ENCODE measurements around the gene ATP13A3.

ATP13A3 gene

DNA sequence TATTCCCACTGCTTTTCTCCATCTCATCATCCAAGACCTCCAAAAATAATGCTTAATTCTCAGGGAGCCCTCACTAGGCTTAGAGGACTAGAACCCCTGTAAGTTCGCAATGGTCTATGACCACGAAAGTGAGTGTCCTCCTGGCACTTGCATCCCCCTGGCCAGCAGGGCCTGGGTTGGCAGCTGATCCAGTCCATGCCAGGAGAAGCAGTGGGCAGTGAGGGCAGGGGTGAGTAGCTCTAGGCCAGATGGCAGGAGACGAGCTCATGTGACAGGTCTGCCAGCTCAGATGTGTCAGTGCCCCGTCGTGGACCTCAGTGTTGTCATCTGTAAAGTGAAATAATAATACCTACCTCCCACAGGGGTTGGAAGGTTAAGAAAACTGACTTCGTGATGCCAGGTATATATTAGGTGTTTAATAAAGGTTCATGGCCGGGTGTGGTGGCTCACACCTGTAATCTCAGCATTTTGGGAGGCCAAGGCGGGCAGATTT is 98.8 kb downstream of the ATP13A3 start:
- TF ChIP-seq, protein P1, sequence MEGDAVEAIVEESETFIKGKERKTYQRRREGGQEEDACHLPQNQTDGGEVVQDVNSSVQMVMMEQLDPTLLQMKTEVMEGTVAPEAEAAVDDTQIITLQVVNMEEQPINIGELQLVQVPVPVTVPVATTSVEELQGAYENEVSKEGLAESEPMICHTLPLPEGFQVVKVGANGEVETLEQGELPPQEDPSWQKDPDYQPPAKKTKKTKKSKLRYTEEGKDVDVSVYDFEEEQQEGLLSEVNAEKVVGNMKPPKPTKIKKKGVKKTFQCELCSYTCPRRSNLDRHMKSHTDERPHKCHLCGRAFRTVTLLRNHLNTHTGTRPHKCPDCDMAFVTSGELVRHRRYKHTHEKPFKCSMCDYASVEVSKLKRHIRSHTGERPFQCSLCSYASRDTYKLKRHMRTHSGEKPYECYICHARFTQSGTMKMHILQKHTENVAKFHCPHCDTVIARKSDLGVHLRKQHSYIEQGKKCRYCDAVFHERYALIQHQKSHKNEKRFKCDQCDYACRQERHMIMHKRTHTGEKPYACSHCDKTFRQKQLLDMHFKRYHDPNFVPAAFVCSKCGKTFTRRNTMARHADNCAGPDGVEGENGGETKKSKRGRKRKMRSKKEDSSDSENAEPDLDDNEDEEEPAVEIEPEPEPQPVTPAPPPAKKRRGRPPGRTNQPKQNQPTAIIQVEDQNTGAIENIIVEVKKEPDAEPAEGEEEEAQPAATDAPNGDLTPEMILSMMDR (IDR thresholded peaks at IDR 0.05; ENCODE audit: control extremely low read depth, extremely low read depth, low read depth, missing control alignments), result no peak
- ChIA-PET POLR2A (no interaction called here), CTCF (interaction anchor here (2.2 kb wide), 1 partner anchor 18 kb away, joined by 7 read pairs; no protein-coding TSS in a partner anchor)
- DNase-seq (ENCODE audit: extremely low spot score), result peak; percentile 7

DNA sequence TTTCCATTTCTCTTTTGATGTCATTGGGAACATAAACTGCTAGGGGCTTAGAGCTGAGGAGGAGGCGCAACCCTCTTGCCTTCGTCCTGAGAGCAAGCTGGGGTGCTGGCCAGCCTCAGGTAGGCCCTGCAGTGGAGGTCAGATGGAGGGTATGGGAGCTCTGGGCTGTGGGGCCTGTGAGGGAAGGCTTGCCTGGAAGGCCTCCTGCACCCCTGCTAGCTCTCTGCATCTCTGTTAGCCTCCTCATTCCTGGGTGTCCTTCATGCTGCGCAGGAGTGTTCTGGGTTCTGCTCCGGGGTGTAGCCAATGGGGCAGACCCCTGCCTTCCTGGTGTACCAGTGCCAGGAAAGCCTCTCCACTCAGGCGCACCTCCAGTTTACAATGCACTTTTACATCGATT is 99.5 kb downstream of the ATP13A3 start:
- ChIA-PET CTCF (interaction anchor here (2.0 to 2.5 kb wide), 3 partner anchors 8 to 20 kb away, joined by 4 to 9 read pairs (median 7); no protein-coding TSS in a partner anchor), POLR2A (no interaction called here)
- no peak for DNase-seq (ENCODE audit: extremely low spot score)
- TF ChIP-seq, protein P1 (IDR thresholded peaks at IDR 0.05; ENCODE audit: control extremely low read depth, extremely low read depth, low read depth, missing control alignments), result no peak

DNA sequence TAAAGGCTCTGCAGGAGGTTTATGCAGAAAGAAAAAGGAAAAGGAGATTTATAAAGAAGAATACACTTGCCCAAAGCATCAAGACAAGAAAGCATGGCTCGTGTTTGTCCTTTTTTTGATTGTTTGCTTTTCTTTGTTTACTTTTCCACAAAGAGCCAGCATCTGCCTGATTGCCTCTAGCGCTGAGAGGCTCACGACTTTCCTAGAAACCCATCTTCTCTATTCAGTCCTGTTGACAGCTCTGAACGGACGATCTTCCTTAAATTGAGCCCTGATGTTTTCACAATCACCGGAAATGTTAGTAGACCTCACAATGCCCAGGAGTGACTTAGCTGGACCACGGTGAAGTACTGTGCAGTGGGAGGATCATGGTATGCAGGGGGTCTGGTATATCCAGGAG is 100.2 kb downstream of the ATP13A3 start:
- no peak for DNase-seq (ENCODE audit: extremely low spot score)
- ChIA-PET CTCF (interaction anchor here (1.4 to 2.5 kb wide), 4 partner anchors 8 to 284 kb away, joined by 3 to 9 read pairs (median 6); no protein-coding TSS in a partner anchor), POLR2A (no interaction called here)
- TF ChIP-seq, protein P1 (IDR thresholded peaks at IDR 0.05; ENCODE audit: control extremely low read depth, extremely low read depth, low read depth, missing control alignments), result no peak

DNA sequence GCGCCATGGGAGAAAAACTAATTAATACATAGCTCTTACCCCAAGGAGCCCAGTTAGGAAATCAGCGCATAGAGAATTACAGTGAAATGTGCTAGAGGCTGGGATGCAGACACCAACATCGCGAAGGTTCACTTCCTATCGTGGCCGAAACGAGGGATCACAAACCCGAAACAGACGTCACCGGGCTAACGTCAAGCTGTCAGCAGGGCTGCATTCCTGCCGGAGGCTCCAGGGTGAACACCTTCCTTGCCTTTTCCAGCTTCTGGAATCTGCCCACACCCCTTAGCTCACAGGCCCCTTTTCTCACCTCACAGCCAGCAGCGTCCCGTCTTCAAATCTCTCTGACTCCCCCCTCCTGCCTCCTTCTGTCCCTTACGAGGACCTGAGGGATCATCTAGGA is 100.7 kb downstream of the ATP13A3 start:
- TF ChIP-seq, protein P1 (IDR thresholded peaks at IDR 0.05; ENCODE audit: control extremely low read depth, extremely low read depth, low read depth, missing control alignments), result no peak
- ChIA-PET POLR2A (no interaction called here), CTCF (interaction anchor here (1.4 to 2.5 kb wide), 3 partner anchors 9 to 285 kb away, joined by 3 to 9 read pairs (median 4); no protein-coding TSS in a partner anchor)
- DNase-seq (ENCODE audit: extremely low spot score), result no peak

DNA sequence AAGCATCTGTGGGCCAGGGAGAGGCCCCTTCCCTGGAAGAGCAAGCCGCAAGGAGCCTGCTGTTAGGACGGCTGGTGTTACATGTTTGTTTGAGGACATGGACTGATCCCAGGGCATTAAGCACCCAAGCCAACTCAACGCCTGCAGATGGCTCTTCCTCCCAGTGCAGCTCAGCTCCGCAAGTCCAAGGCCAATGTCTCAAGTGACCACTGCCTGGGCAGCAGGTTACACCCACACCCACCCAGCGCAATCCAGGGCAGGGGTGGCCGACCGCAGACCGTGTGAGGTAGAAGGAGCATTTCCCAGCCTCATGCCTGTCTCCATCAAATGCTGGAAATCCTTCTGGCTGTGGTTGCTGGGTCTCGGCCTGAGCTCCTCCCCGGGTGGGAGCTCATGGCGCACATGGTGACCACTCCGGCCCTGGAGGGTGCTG is 102.2 kb downstream of the ATP13A3 start:
- TF ChIP-seq, protein P1 (IDR thresholded peaks at IDR 0.05; ENCODE audit: control extremely low read depth, extremely low read depth, low read depth, missing control alignments), result no peak
- CTCF ChIA-PET, result no interaction called here
- POLR2A ChIA-PET, result no interaction called here
- DNase-seq (ENCODE audit: extremely low spot score), result no peak

DNA sequence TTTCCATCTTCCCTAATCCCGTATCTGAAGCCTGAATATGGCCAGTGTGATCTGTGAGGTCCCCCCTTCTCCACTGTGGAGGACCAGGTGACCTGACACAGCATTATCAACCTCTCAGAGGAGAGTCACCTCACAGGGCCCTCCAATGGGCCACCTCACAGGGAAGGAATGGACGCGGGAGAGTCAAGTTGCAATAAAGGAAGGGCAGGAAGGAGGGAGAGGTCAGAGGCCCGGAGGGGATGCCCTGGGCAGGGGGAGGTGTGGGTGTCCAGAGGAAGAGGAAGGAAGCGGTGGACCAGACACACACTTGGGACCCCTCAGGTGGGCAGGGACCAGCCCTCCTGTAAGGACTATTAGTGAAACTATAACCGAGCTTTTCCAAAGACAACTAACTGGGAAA is 102.6 kb downstream of the ATP13A3 start:
- TF ChIP-seq, protein P1 (IDR thresholded peaks at IDR 0.05; ENCODE audit: control extremely low read depth, extremely low read depth, low read depth, missing control alignments), result no peak
- CTCF ChIA-PET, result no interaction called here
- DNase-seq (ENCODE audit: extremely low spot score), result no peak
- POLR2A ChIA-PET, result no interaction called here
